Subcutaneous abdominal adipose tissue (tissue), 5 donors: Measurements from ENCODE around the gene SLC9A2.

Experiments used
- H3K27ac ChIP-seq: one replicate; pipeline ENCODE4 v1.7.0; 2013; ENCODE audit warnings: low read depth, mild to moderate bottlenecking, inconsistent platforms, low read length, moderate library complexity
- H3K27me3 ChIP-seq, 5 donors: one replicate each; pipeline ENCODE4 v1.7.0; 2013; ENCODE audit warnings: low read length in 5 of 5, inconsistent platforms in 1 of 5; ENCODE audit not compliant: control insufficient read depth in 5 of 5, insufficient read depth in 4 of 5
- H3K36me3 ChIP-seq, 5 donors: one replicate each; pipeline ENCODE4 v1.7.0; 2013; ENCODE audit warnings: low read length in 5 of 5; ENCODE audit not compliant: control insufficient read depth in 5 of 5, insufficient read depth in 5 of 5
- H3K4me1 ChIP-seq, 5 donors: one replicate each; pipeline ENCODE4 v1.7.0; 2013; ENCODE audit warnings: low read length in 5 of 5, mild to moderate bottlenecking in 3 of 5, moderate library complexity in 1 of 5; ENCODE audit not compliant: control insufficient read depth in 5 of 5, insufficient read depth in 5 of 5
- H3K4me3 ChIP-seq, 5 donors: one replicate each; pipeline ENCODE4 v1.7.0; 2013; ENCODE audit warnings: low read length in 5 of 5, low read depth in 1 of 5
- H3K9ac ChIP-seq, 5 donors: one replicate each; pipeline ENCODE4 v1.7.0; 2013; ENCODE audit warnings: low read length in 5 of 5, mild to moderate bottlenecking in 4 of 5, moderate library complexity in 3 of 5
- H3K9me3 ChIP-seq, 5 donors: one replicate each; pipeline ENCODE4 v1.7.0; 2013; ENCODE audit warnings: low read length in 5 of 5; ENCODE audit not compliant: control insufficient read depth in 5 of 5
- donor health status: healthy.
- donor health status: healthy.
- donor health status: healthy.
- donor health status: healthy.
- donor health status: healthy.

The SLC9A2 gene

GRCh38 chr2:102619414-102620319 lies at the start of gene SLC9A2:
SLC9A2 (plus strand) TSS chr2:102619553; CDS start chr2:102619849, 296 bp downstream.
- H3K27me3 ChIP-seq = peaks cover 11 to 35% (median 20%) of the 10 kb centered on the region in 5 donors
- H3K4me1 ChIP-seq = peaks cover 0 to 18% (median 16%) of the 10 kb centered on the region in 5 donors
- no peaks in the 10 kb centered on the region for H3K36me3 ChIP-seq
- H3K4me3 ChIP-seq = peak within 1 kb of the TSS; percentile 41 to 77 (median 60)
- H3K9ac ChIP-seq = no peak within 1 kb of the TSS
- H3K9me3 ChIP-seq = no peaks in the 10 kb centered on the region
- H3K27ac ChIP-seq = no peak within 1 kb of the TSS

GRCh38 chr2:102575888-102576287 lies 43.5 kb upstream of the SLC9A2 start:
- Histone ChIP-seq H3K36me3 (no peaks in the 10 kb centered on the region), H3K9me3 (peaks cover 0 to 2% (median 0%) of the 10 kb centered on the region in 5 donors), H3K4me1 (no peaks in the 10 kb centered on the region), H3K4me3 (no peak overlapping the region), H3K27ac (no peak overlapping the region), H3K9ac (no peak overlapping the region), H3K27me3 (no peaks in the 10 kb centered on the region)

GRCh38 chr2:102578376-102578775 lies 41.0 kb upstream of the SLC9A2 start:
- Histone ChIP-seq H3K27ac (no peak overlapping the region), H3K9ac (no peak overlapping the region), H3K9me3 (peaks cover 0 to 2% (median 0%) of the 10 kb centered on the region in 5 donors), H3K27me3 (no peaks in the 10 kb centered on the region), H3K36me3 (no peaks in the 10 kb centered on the region), H3K4me1 (no peaks in the 10 kb centered on the region), H3K4me3 (no peak overlapping the region)

GRCh38 chr2:102581911-102582310 lies 37.4 kb upstream of the SLC9A2 start:
- H3K9me3 ChIP-seq = peaks cover 0 to 2% (median 0%) of the 10 kb centered on the region in 5 donors
- H3K4me3 ChIP-seq = no peak overlapping the region
- H3K9ac ChIP-seq = no peak overlapping the region
- H3K4me1 ChIP-seq = no peaks in the 10 kb centered on the region
- no peaks in the 10 kb centered on the region for H3K36me3 ChIP-seq
- H3K27ac ChIP-seq = no peak overlapping the region
- no peaks in the 10 kb centered on the region for H3K27me3 ChIP-seq

- no peak overlapping the region for H3K4me3 ChIP-seq
- no peaks in the 10 kb centered on the region for H3K4me1 ChIP-seq
- H3K9me3 ChIP-seq = peaks cover 0 to 2% (median 0%) of the 10 kb centered on the region in 5 donors
- no peaks in the 10 kb centered on the region for H3K27me3 ChIP-seq
- H3K9ac ChIP-seq = no peak overlapping the region
- H3K36me3 ChIP-seq = no peaks in the 10 kb centered on the region
- no peak overlapping the region for H3K27ac ChIP-seq
Observed at GRCh38 chr2:102582845-102583244, 36.5 kb upstream of the SLC9A2 start.

- H3K4me1 ChIP-seq = no peaks in the 10 kb centered on the region
- H3K27ac ChIP-seq = no peak overlapping the region
- H3K36me3 ChIP-seq = no peaks in the 10 kb centered on the region
- no peak overlapping the region for H3K9ac ChIP-seq
- H3K27me3 ChIP-seq = no peaks in the 10 kb centered on the region
- H3K4me3 ChIP-seq = no peak overlapping the region
- H3K9me3 ChIP-seq = no peaks in the 10 kb centered on the region
Observed at GRCh38 chr2:102585847-102586404, 33.4 kb upstream of the SLC9A2 start.

- Histone ChIP-seq H3K27me3 (no peaks in the 10 kb centered on the region), H3K27ac (no peak overlapping the region), H3K36me3 (no peaks in the 10 kb centered on the region), H3K4me3 (no peak overlapping the region), H3K4me1 (no peaks in the 10 kb centered on the region), H3K9me3 (no peaks in the 10 kb centered on the region), H3K9ac (no peak overlapping the region)
Observed at GRCh38 chr2:102588213-102588939, 31.0 kb upstream of the SLC9A2 start.

- no peak overlapping the region for H3K27ac ChIP-seq
- H3K9me3 ChIP-seq = no peaks in the 10 kb centered on the region
- no peak overlapping the region for H3K4me3 ChIP-seq
- no peaks in the 10 kb centered on the region for H3K27me3 ChIP-seq
- H3K9ac ChIP-seq = no peak overlapping the region
- no peaks in the 10 kb centered on the region for H3K36me3 ChIP-seq
- no peaks in the 10 kb centered on the region for H3K4me1 ChIP-seq
Observed at GRCh38 chr2:102589444-102589843, 29.9 kb upstream of the SLC9A2 start.

- H3K27ac ChIP-seq = no peak overlapping the region
- no peaks in the 10 kb centered on the region for H3K4me1 ChIP-seq
Observed at GRCh38 chr2:102591491-102592045, 27.8 kb upstream of the SLC9A2 start.

More at GRCh38 chr2:102591491-102592045, 27.8 kb upstream of the SLC9A2 start:
- no peaks in the 10 kb centered on the region for H3K9me3 ChIP-seq
- H3K4me3 ChIP-seq = no peak overlapping the region
- H3K9ac ChIP-seq = no peak overlapping the region
- H3K36me3 ChIP-seq = no peaks in the 10 kb centered on the region
- H3K27me3 ChIP-seq = no peaks in the 10 kb centered on the region
